Astrocyte (in vitro differentiated cells and primary cell): ENCODE results near the gene SIVA1. TPM values are rescaled to one million over a fixed set of nuclear protein-coding genes. Genes with fewer than 3 reads are reported as not detected.

Experiments used
- DNase-seq: peaks from one replicate; pipeline ENCODE4 v3.0.0-alpha.2; 2010; ENCODE audit warnings: low read depth
- FAIRE-seq: peaks from 2 replicates; lab custom pipeline; 2011; peaks lifted over from hg19 to GRCh38; lab: Jason Lieb, UNC
- H2AFZ ChIP-seq: 2 replicates; pipeline ENCODE4 v1.6.0; 2012; ENCODE audit warnings: low read depth, low read length, inconsistent platforms
- H3K27ac ChIP-seq: 2 replicates; pipeline ENCODE4 v1.5.1; 2011; ENCODE audit warnings: low read depth, low read length, inconsistent platforms
- H3K27me3 ChIP-seq: 2 replicates; pipeline ENCODE4 v1.6.0; 2011; ENCODE audit warnings: low read length, inconsistent platforms; ENCODE audit not compliant: insufficient read depth
- H3K36me3 ChIP-seq: 2 replicates; pipeline ENCODE4 v1.5.1; 2011; ENCODE audit warnings: low read length, inconsistent platforms; ENCODE audit not compliant: insufficient read depth
- H3K4me1 ChIP-seq: 2 replicates; pipeline ENCODE4 v1.5.1; 2011; ENCODE audit warnings: low read length, inconsistent platforms; ENCODE audit not compliant: insufficient read depth
- H3K4me2 ChIP-seq: 2 replicates; pipeline ENCODE4 v1.6.0; 2012; ENCODE audit warnings: low read length, inconsistent platforms
- H3K4me3 ChIP-seq: 2 replicates; pipeline ENCODE4 v1.5.1; 2011; ENCODE audit warnings: low read depth, mild to moderate bottlenecking, low read length, inconsistent platforms; ENCODE audit not compliant: insufficient read depth
- H3K79me2 ChIP-seq: 2 replicates; pipeline ENCODE4 v1.6.0; 2012; ENCODE audit warnings: mild to moderate bottlenecking, low read length, inconsistent platforms; ENCODE audit not compliant: insufficient read depth
- H3K9ac ChIP-seq: 2 replicates; pipeline ENCODE4 v1.6.0; 2012; ENCODE audit warnings: mild to moderate bottlenecking, low read length, inconsistent platforms
- H3K9me3 ChIP-seq: 2 replicates; pipeline ENCODE4 v1.5.1; 2012; ENCODE audit warnings: low read depth, mild to moderate bottlenecking, low read length, inconsistent platforms; ENCODE audit not compliant: insufficient read depth
- H4K20me1 ChIP-seq: 2 replicates; pipeline ENCODE4 v1.6.0; 2012; ENCODE audit warnings: low read length, inconsistent platforms; ENCODE audit not compliant: insufficient read depth
- H3K27ac Mint-ChIP-seq: one replicate; pipeline ENCODE4 v1.8.0; 2021; ENCODE audit warnings: mild to moderate bottlenecking, mixed read lengths; ENCODE audit not compliant: unreplicated experiment
- H3K27me3 Mint-ChIP-seq: one replicate; pipeline ENCODE4 v1.8.0; 2021; ENCODE audit warnings: low read depth, mixed read lengths; ENCODE audit not compliant: unreplicated experiment
- H3K36me3 Mint-ChIP-seq: one replicate; pipeline ENCODE4 v1.8.0; 2021; ENCODE audit warnings: low read depth, mixed read lengths; ENCODE audit not compliant: unreplicated experiment
- H3K4me1 Mint-ChIP-seq: one replicate; pipeline ENCODE4 v1.8.0; 2021; ENCODE audit warnings: low read depth, mixed read lengths; ENCODE audit not compliant: unreplicated experiment
- H3K4me3 Mint-ChIP-seq: one replicate; pipeline ENCODE4 v1.8.0; 2021; ENCODE audit warnings: mild to moderate bottlenecking, moderate library complexity, mixed read lengths; ENCODE audit not compliant: unreplicated experiment
- H3K9me3 Mint-ChIP-seq: one replicate; pipeline ENCODE4 v1.8.0; 2021; ENCODE audit warnings: mild to moderate bottlenecking, mixed read lengths; ENCODE audit not compliant: unreplicated experiment
- EZH2 ChIP-seq: IDR thresholded peaks from 2 replicates; pipeline ENCODE4 v1.6.1; 2012; ENCODE audit warnings: mild to moderate bottlenecking, low read length, inconsistent platforms; ENCODE audit not compliant: insufficient read depth
- total RNA-seq: library from RNA; stranded (reverse); gene quantifications from 2 replicates; pipeline ENCODE4 v1.2.1, GENCODE V29; 2021
- TF ChIP-seq, protein P1 (sequence below): IDR thresholded peaks from 2 replicates; pipeline ENCODE4 v1.5.1; 2011; ENCODE audit warnings: low read depth, mild to moderate bottlenecking, inconsistent platforms, low read length, moderate library complexity; ENCODE audit not compliant: insufficient read depth

The SIVA1 gene
- total RNA-seq, 1 donor from 2014 or later, result 51.0 TPM

DNA sequence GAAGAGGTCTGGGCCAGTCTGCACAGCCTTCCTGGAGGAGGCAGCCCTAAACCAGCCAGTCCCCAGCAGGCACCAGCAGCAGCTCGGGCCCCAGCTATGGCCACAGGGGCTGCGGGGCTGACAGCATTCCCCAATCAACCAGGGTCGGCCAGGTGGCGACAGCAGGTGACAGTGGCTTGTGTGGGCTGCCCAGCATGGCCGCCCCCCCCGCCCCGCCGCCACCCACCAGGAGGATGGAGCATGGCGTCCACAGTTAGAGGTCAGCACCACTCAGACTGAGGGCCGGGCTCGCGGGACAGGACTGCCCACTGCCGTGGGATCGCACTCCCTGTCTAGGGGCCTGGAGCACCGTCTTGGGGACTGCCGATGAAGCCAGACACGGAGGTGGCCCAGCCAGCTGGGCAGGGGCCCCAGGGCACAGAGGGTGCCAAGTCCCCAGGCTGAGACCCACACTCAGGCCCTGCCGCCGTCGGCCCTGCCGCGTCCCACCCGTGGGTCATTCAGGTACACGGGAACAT, 27.6 kb downstream of the SIVA1 start:
- Histone ChIP-seq H3K36me3 (no peaks in the 10 kb centered on the region), H3K9me3 (no peaks in the 10 kb centered on the region), H3K79me2 (peaks cover 34% of the 10 kb centered on the region), H3K4me1 (no peaks in the 10 kb centered on the region), H3K9ac (no peak overlapping the region), H3K27ac (no peak overlapping the region), H3K27me3 (no peaks in the 10 kb centered on the region), H2AFZ (no peak overlapping the region), H3K4me3 (no peak overlapping the region), H3K4me2 (no peak overlapping the region), H4K20me1 (peaks cover 86% of the 10 kb centered on the region)
- Mint-ChIP-seq H3K27ac (peak overlapping the region; percentile 66), H3K27me3 (no peaks in the 10 kb centered on the region), H3K36me3 (peaks cover 4% of the 10 kb centered on the region), H3K9me3 (no peaks in the 10 kb centered on the region), H3K4me1 (no peaks in the 10 kb centered on the region), H3K4me3 (no peak overlapping the region)
- FAIRE-seq (no peak), DNase-seq (no peak)
- TF ChIP-seq EZH2, result no peak
- TF ChIP-seq, protein P1, sequence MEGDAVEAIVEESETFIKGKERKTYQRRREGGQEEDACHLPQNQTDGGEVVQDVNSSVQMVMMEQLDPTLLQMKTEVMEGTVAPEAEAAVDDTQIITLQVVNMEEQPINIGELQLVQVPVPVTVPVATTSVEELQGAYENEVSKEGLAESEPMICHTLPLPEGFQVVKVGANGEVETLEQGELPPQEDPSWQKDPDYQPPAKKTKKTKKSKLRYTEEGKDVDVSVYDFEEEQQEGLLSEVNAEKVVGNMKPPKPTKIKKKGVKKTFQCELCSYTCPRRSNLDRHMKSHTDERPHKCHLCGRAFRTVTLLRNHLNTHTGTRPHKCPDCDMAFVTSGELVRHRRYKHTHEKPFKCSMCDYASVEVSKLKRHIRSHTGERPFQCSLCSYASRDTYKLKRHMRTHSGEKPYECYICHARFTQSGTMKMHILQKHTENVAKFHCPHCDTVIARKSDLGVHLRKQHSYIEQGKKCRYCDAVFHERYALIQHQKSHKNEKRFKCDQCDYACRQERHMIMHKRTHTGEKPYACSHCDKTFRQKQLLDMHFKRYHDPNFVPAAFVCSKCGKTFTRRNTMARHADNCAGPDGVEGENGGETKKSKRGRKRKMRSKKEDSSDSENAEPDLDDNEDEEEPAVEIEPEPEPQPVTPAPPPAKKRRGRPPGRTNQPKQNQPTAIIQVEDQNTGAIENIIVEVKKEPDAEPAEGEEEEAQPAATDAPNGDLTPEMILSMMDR, result no peak

DNA sequence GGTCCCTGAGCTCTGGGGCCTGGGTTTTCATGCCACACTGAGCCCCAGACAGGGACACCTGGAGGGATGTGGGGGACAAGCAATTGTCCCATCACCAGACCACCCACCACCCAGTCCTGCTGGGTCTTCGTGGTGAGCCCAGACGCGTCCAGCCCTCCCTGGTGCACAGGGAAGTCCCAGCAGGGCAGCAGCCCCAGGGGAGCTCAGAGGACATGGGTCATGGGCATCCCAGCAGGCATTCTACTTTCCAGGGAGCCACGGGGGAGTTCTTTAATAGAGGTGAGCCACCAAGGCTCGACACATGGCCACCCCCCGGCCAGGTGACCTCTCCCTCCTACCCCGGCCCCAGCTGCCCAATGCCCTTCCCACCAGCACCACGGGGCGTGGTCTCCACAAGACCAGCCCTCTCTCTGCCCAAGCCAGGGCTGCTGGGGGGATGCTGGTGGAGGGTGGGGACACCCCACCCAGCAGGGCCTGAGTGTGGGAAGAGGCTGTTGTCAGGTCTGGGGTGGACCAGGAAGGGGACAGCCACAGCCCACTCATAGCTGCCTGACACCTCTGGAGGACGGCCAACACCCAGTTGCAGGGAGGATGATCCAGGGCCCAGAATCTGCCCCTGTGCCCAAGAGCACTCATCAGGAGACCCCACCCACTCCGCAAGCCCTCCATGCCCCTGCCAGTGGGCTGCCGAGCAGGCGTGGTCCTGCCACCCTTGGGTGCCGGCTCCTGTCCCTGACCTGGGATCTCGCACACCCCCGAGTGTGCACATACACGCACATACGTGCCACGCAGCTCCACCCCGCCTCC, 28.5 kb downstream of the SIVA1 start:
- H3K9ac ChIP-seq, result no peak overlapping the region
- FAIRE-seq (no peak), DNase-seq (no peak)
- H3K4me3 ChIP-seq, result no peak overlapping the region
- no peak for TF ChIP-seq EZH2
- TF ChIP-seq, protein P1, result no peak
- peaks cover 94% of the 10 kb centered on the region for H4K20me1 ChIP-seq
- Mint-ChIP-seq H3K4me3 (no peak overlapping the region), H3K9me3 (no peaks in the 10 kb centered on the region), H3K27ac (no peak overlapping the region), H3K4me1 (no peaks in the 10 kb centered on the region), H3K36me3 (peaks cover 4% of the 10 kb centered on the region), H3K27me3 (no peaks in the 10 kb centered on the region)
- H3K79me2 ChIP-seq, result peaks cover 41% of the 10 kb centered on the region
- no peak overlapping the region for H3K27ac ChIP-seq
- H3K36me3 ChIP-seq, result no peaks in the 10 kb centered on the region
- no peaks in the 10 kb centered on the region for H3K9me3 ChIP-seq
- no peaks in the 10 kb centered on the region for H3K4me1 ChIP-seq
- no peak overlapping the region for H3K4me2 ChIP-seq
- no peak overlapping the region for H2AFZ ChIP-seq
- no peaks in the 10 kb centered on the region for H3K27me3 ChIP-seq
